ENCODE data around the gene SEMA5A. TPM values are rescaled to one million over a fixed set of nuclear protein-coding genes. Genes with fewer than 3 reads are reported as not detected.

SEMA5A gene
- total RNA-seq, 1 donor from 2014 or later: 31.1 TPM

- H3K4me3 Mint-ChIP-seq (ENCODE audit: unreplicated experiment): no peak overlapping the region
- H3K9me3 Mint-ChIP-seq (ENCODE audit: unreplicated experiment): no peaks in the 10 kb centered on the region
- H3K4me1 Mint-ChIP-seq (ENCODE audit: unreplicated experiment): peaks cover 15% of the 10 kb centered on the region
- H3K27ac Mint-ChIP-seq (ENCODE audit: unreplicated experiment): no peak overlapping the region
- no peaks in the 10 kb centered on the region for H3K36me3 Mint-ChIP-seq (ENCODE audit: low read depth, unreplicated experiment)
- H3K27me3 Mint-ChIP-seq (ENCODE audit: unreplicated experiment): no peaks in the 10 kb centered on the region
- no peak for TF ChIP-seq CTCF (IDR thresholded peaks at IDR 0.05; ENCODE audit: unreplicated experiment)
- no peak for DNase-seq (ENCODE audit: low spot score)
Measured at GRCh38 chr5:9557696-9558095, 11.8 kb upstream of the SEMA5A start.

- Mint-ChIP-seq H3K36me3 (ENCODE audit: low read depth, unreplicated experiment) (peaks cover 8% of the 10 kb centered on the region), H3K27me3 (ENCODE audit: unreplicated experiment) (no peaks in the 10 kb centered on the region), H3K9me3 (ENCODE audit: unreplicated experiment) (no peaks in the 10 kb centered on the region), H3K27ac (ENCODE audit: unreplicated experiment) (no peak overlapping the region), H3K4me1 (ENCODE audit: unreplicated experiment) (peaks cover 15% of the 10 kb centered on the region), H3K4me3 (ENCODE audit: unreplicated experiment) (no peak overlapping the region)
- no peak for TF ChIP-seq CTCF (IDR thresholded peaks at IDR 0.05; ENCODE audit: unreplicated experiment)
- DNase-seq (ENCODE audit: low spot score): no peak
Measured at GRCh38 chr5:9555961-9556360, 10.1 kb upstream of the SEMA5A start.

- Mint-ChIP-seq H3K36me3 (ENCODE audit: low read depth, unreplicated experiment) (peaks cover 12% of the 10 kb centered on the region), H3K4me3 (ENCODE audit: unreplicated experiment) (no peak overlapping the region), H3K4me1 (ENCODE audit: unreplicated experiment) (peaks cover 15% of the 10 kb centered on the region), H3K9me3 (ENCODE audit: unreplicated experiment) (no peaks in the 10 kb centered on the region), H3K27ac (ENCODE audit: unreplicated experiment) (no peak overlapping the region), H3K27me3 (ENCODE audit: unreplicated experiment) (no peaks in the 10 kb centered on the region)
- TF ChIP-seq CTCF (IDR thresholded peaks at IDR 0.05; ENCODE audit: unreplicated experiment): no peak
- no peak for DNase-seq (ENCODE audit: low spot score)
Measured at GRCh38 chr5:9554122-9554521, 8.2 kb upstream of the SEMA5A start.

- DNase-seq (ENCODE audit: low spot score): no peak
- TF ChIP-seq CTCF (IDR thresholded peaks at IDR 0.05; ENCODE audit: unreplicated experiment): no peak
- Mint-ChIP-seq H3K4me3 (ENCODE audit: unreplicated experiment) (no peak overlapping the region), H3K36me3 (ENCODE audit: low read depth, unreplicated experiment) (peaks cover 12% of the 10 kb centered on the region), H3K27ac (ENCODE audit: unreplicated experiment) (no peak overlapping the region), H3K9me3 (ENCODE audit: unreplicated experiment) (no peaks in the 10 kb centered on the region), H3K4me1 (ENCODE audit: unreplicated experiment) (peaks cover 13% of the 10 kb centered on the region), H3K27me3 (ENCODE audit: unreplicated experiment) (no peaks in the 10 kb centered on the region)
Measured at GRCh38 chr5:9553561-9553960, 7.7 kb upstream of the SEMA5A start.

GRCh38 chr5:9551567-9552537 is 6.0 kb upstream of the SEMA5A start:
- no peak for TF ChIP-seq CTCF (IDR thresholded peaks at IDR 0.05; ENCODE audit: unreplicated experiment)
- H3K27me3 Mint-ChIP-seq (ENCODE audit: unreplicated experiment): no peaks in the 10 kb centered on the region
- H3K9me3 Mint-ChIP-seq (ENCODE audit: unreplicated experiment): no peaks in the 10 kb centered on the region
- no peak overlapping the region for H3K27ac Mint-ChIP-seq (ENCODE audit: unreplicated experiment)
- H3K36me3 Mint-ChIP-seq (ENCODE audit: low read depth, unreplicated experiment): peaks cover 12% of the 10 kb centered on the region
- H3K4me3 Mint-ChIP-seq (ENCODE audit: unreplicated experiment): no peak overlapping the region
- no peak for DNase-seq (ENCODE audit: low spot score)
- H3K4me1 Mint-ChIP-seq (ENCODE audit: unreplicated experiment): peaks cover 7% of the 10 kb centered on the region
